HepG2 (cell line): ENCODE measurements around the gene CNTFR.

ENCODE experiments used
- ATF3 ChIP-seq: sonication (generic); formaldehyde crosslinking; IDR thresholded peaks from 2 replicates; pipeline ENCODE4 v1.4.0; 2020; ENCODE audit warnings: missing genetic modification reagents
- EZH2 ChIP-seq: conservative IDR thresholded peaks from 2 replicates; pipeline ENCODE4 v1.6.1; 2012; ENCODE audit warnings: mild to moderate bottlenecking, low read depth, low read length, moderate library complexity
- HOXA7 ChIP-seq: sonication (generic); formaldehyde crosslinking; IDR thresholded peaks from 2 replicates; pipeline ENCODE4 v1.8.1; 2022; ENCODE audit warnings: mild to moderate bottlenecking, missing genetic modification reagents, moderate library complexity
- ZEB1 ChIP-seq: IDR thresholded peaks from 2 replicates; pipeline ENCODE4 v1.6.1; 2012; ENCODE audit warnings: mild to moderate bottlenecking, low read depth, inconsistent platforms; ENCODE audit not compliant: insufficient replicate concordance

GRCh38 chr9:34546834-34547827 lies 42.4 kb downstream of the CNTFR start:
- TF ChIP-seq ZEB1, result no peak
- TF ChIP-seq HOXA7 (CRISPR knock-in tag), result no peak
- no peak for TF ChIP-seq ATF3
- TF ChIP-seq EZH2, result no peak
